Calu3 (cell line): ENCODE results near the gene CFAP69. TPM values are rescaled to one million over a fixed set of nuclear protein-coding genes. Genes with fewer than 3 reads are reported as not detected.
A peak's percentile ranks its signal among the peaks of the same experiment; 100 is the strongest.

Experiments used
- BruUV-seq: library from RNA; stranded (reverse); fragments of 400-500 nt; replicated peaks from 2 replicates; lab custom pipeline; 2021; lab: Mats Ljungman, UMichigan
- CTCF ChIA-PET: fragments of 300-600 bp; sonication (Branson Sonifier 250); formaldehyde crosslinking; loops from one replicate; lab custom pipeline; 2022; ENCODE audit warnings: antibody characterized with exemption; lab: Charles Lee
- DNase-seq: peaks from one replicate; pipeline ENCODE4 v3.0.0; 2022
- H3K27ac Mint-ChIP-seq: one replicate; pipeline ENCODE4 v1.8.0; 2022; ENCODE audit warnings: mixed read lengths; ENCODE audit not compliant: unreplicated experiment
- H3K27me3 Mint-ChIP-seq: one replicate; pipeline ENCODE4 v1.8.0; 2022; ENCODE audit warnings: mixed read lengths; ENCODE audit not compliant: unreplicated experiment
- H3K36me3 Mint-ChIP-seq: one replicate; pipeline ENCODE4 v1.8.0; 2022; ENCODE audit warnings: mild to moderate bottlenecking, moderate library complexity, mixed read lengths; ENCODE audit not compliant: insufficient read depth, unreplicated experiment
- H3K4me1 Mint-ChIP-seq: one replicate; pipeline ENCODE4 v1.8.0; 2022; ENCODE audit warnings: mild to moderate bottlenecking, low read depth, mixed read lengths; ENCODE audit not compliant: unreplicated experiment
- H3K4me3 Mint-ChIP-seq: one replicate; pipeline ENCODE4 v1.8.0; 2022; ENCODE audit warnings: mild to moderate bottlenecking, low read depth, moderate library complexity, mixed read lengths; ENCODE audit not compliant: unreplicated experiment
- H3K9me3 Mint-ChIP-seq: one replicate; pipeline ENCODE4 v1.8.0; 2022; ENCODE audit warnings: low read depth, mixed read lengths; ENCODE audit not compliant: unreplicated experiment
- CTCF ChIP-seq: fragments of 200-600 bp; IDR thresholded peaks from one replicate; pipeline ENCODE4 v1.8.0; 2022; ENCODE audit warnings: antibody characterized with exemption; ENCODE audit not compliant: unreplicated experiment
- intact Hi-C: fragments of 100-400 bp; cut with micrococcal nuclease; formaldehyde crosslinking; loops from one replicate; pipeline ENCODE4 v1.10.0; 2022; ENCODE audit not compliant: unreplicated experiment
- total RNA-seq: library from RNA; stranded (reverse); gene quantifications from 2 replicates; pipeline ENCODE4 v1.2.3, GENCODE V29; 2022

The CFAP69 gene
- total RNA-seq, 1 experiment from 2014 or later, result 3.4 TPM

GRCh38 chr7:90238583-90238982, 6.4 kb upstream of the CFAP69 start:
- peak overlapping the region; percentile 53 for H3K4me3 Mint-ChIP-seq
- CTCF ChIA-PET, result no interaction called here
- intact Hi-C loops, result no loop called here
- DNase-seq, result no peak
- H3K9me3 Mint-ChIP-seq, result no peaks in the 10 kb centered on the region
- H3K27ac Mint-ChIP-seq, result peak overlapping the region; percentile 56
- no peaks in the 10 kb centered on the region for H3K27me3 Mint-ChIP-seq
- peaks cover 43% of the 10 kb centered on the region for H3K36me3 Mint-ChIP-seq
- TF ChIP-seq CTCF, result no peak
- no TSS peak for BruUV-seq
- H3K4me1 Mint-ChIP-seq, result peaks cover 47% of the 10 kb centered on the region

GRCh38 chr7:90239050-90239449, 5.9 kb upstream of the CFAP69 start:
- CTCF ChIA-PET, result no interaction called here
- intact Hi-C loops, result no loop called here
- Mint-ChIP-seq H3K27ac (peak overlapping the region; percentile 56), H3K4me1 (peaks cover 51% of the 10 kb centered on the region), H3K9me3 (no peaks in the 10 kb centered on the region), H3K27me3 (no peaks in the 10 kb centered on the region), H3K36me3 (peaks cover 44% of the 10 kb centered on the region), H3K4me3 (peak overlapping the region; percentile 53)
- TF ChIP-seq CTCF, result no peak
- BruUV-seq, result no TSS peak
- no peak for DNase-seq

DNA sequence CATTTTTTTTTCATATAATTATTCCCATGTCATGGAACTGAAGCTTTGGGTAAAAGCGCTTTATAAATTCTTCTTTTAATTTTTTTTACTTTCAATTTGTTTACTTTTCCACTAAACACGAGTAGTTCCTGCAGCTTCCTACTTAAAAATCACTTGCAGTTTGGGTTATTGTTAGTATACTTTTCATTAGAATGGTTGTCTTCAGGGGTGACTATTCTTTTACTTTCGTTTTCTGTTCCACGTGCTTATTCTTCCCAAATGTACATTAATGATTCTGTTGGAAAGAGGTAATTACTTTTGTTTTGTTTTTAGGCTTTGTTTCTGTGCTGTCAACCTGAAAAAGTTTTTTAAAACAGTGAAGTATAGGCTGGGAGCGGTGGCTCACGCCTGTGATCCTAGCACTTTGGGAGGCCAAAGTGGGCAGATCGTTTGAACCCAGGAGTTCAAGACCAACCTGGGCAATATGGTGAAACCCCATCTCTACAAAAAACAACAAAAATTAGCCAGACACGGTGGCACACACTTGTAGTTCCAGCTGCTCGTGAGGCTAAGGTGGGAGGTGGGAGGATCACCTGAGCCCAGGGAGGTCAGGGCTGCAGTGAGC, 5.2 kb upstream of the CFAP69 start:
- no peak for TF ChIP-seq CTCF
- Mint-ChIP-seq H3K4me3 (peak overlapping the region; percentile 59), H3K27me3 (no peaks in the 10 kb centered on the region), H3K36me3 (peaks cover 44% of the 10 kb centered on the region), H3K9me3 (no peaks in the 10 kb centered on the region), H3K27ac (peak overlapping the region; percentile 56), H3K4me1 (peaks cover 46% of the 10 kb centered on the region)
- DNase-seq, result no peak
- intact Hi-C loops, result no loop called here
- BruUV-seq, result no TSS peak
- CTCF ChIA-PET, result no interaction called here

- DNase-seq, result no peak
- Mint-ChIP-seq H3K4me1 (peaks cover 46% of the 10 kb centered on the region), H3K27ac (peak overlapping the region; percentile 15), H3K27me3 (no peaks in the 10 kb centered on the region), H3K36me3 (peaks cover 57% of the 10 kb centered on the region), H3K9me3 (no peaks in the 10 kb centered on the region), H3K4me3 (no peak overlapping the region)
- intact Hi-C loops, result no loop called here
- TF ChIP-seq CTCF, result no peak
- BruUV-seq, result no TSS peak
- CTCF ChIA-PET, result no interaction called here
These were observed 2.4 kb upstream of the CFAP69 start for GRCh38 chr7:90242369-90243168.
